HG02840 (cell line): ENCODE data around the gene DDX52.
"Not testable (repeated sequence)": the region's sequence is repeated elsewhere in the genome, so short reads cannot be mapped to it uniquely, and the experiment has no call there.

Experiments
- ATAC-seq: cut with Tn5 transposase; IDR thresholded peaks from one replicate; pipeline ENCODE4 v1.9.1; 2021; ENCODE audit warnings: mild to moderate bottlenecking, moderate library complexity, moderate number of reproducible peaks; ENCODE audit not compliant: unreplicated experiment, low FRiP score

DDX52 gene

DNA sequence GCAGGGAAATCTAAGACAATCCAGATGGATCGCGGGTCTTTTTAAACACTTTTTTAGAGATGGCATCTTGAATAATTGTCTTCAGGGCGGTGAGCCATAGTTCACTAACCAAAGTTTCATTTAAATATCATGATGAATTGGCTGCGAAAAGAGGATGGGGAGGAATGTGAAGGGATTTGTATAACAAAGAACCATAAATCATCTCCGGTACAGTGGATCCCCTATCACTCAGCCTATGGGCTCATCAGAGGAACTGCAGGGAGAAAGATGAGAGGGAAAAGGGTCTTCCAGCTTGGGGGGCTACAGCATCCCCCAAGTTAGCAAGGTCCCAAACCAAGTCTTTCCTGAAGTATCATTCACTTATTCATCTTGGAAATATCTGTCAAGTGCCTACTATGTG, 16.7 kb upstream of the DDX52 start:
- ATAC-seq, result no peak

DNA sequence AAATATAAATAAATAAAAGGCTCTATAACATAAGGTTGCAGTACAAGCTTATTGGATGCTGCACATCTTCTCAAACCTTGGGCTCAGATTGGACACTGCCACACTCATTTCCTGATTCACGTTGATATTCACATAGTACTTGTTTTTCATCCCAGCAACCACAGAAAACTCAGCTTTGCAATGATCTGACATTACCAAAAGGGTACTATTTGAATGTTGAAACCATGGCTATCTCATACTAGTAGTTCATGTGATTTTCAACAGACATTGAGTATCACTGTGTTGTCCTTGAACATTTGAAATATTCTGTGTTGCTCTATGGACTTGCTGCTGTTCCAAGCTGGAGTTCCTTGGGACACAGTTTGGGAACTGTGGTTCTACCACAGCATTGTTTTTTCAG, 14.0 kb upstream of the DDX52 start:
- no peak for ATAC-seq

DNA sequence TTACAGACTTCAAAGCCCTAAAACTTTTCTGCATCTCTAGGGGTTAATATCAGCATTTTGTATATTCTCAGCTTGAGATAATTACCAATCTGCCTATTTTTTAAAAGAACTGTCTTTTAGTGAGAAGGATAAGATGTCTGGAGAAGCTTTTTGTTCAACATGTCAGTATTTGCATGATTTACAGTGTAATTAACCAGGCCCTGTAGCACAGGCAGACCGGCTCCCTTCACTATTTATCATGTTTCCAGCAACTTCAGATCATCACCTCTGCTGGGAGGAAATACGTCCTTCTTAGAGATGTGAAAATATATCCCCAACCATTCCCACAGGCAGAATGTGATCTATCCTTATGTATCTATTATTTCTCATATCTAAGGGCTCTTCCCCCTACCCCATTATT, 8.6 kb upstream of the DDX52 start:
- no peak for ATAC-seq

DNA sequence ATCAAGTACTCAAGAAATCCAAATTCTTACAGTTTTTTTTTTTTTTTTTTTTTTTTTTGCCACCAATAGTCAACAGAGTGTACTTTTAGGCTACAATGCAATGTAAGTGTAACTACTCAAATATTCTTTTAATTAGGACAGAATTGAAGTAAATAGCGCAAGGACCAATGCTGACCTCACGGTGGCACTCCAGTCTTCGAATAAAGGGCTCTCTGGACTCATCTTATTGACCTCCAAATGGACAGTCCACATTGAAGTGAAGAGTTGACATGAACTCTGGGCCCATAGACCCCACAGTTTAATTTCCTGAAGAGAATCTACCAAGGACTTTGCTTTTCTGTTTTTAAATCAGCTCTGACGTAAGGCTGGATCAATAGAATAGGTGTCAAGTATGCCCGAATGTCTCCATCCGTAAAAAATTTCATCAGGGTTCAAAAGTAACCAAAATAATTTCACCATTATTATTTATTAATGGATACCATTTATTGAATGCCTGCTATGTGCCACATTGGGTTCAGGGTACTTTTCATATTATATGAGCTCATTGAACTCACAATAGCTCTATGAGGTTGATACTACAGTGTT, 7.3 kb upstream of the DDX52 start:
- ATAC-seq, result no peak

DNA sequence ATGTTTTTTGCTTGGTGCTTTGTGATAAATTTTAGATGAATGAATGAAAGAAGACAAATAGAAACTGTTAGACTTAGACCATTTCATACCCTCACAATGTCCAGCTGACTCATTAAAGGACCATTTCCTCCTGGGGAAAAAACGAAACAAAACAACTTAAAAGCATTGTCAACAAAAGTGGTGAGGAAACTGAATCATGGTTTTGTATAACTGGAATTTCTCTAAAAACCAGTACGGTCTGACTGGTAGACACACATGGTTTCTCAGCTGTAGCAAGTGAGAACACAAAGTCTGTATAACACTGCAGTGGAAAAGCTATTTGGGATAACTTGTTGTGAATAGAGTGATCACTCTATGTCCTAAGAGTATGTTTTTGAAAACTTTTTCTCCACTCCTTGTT, 5.3 kb upstream of the DDX52 start:
- no peak for ATAC-seq

DNA sequence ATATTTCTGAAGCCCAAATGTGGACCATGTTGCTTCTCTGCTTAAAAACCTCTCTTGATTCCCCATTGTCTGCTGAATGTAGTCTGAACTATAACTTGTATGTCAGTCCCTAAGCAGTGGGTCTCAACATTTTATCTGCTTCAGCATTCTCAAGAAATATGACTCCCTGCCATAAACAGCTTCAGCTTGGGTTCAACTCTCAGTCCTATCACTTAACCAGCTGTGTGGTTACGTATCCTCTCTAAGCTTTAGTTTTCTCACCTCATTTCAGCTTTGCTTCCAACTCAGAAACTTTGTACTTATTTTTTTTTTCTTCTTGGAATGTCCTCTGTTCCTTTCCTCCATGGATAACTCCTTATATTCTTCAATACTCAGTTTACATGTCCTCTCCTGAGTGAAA, 4.6 kb upstream of the DDX52 start:
- ATAC-seq, result no peak

DNA sequence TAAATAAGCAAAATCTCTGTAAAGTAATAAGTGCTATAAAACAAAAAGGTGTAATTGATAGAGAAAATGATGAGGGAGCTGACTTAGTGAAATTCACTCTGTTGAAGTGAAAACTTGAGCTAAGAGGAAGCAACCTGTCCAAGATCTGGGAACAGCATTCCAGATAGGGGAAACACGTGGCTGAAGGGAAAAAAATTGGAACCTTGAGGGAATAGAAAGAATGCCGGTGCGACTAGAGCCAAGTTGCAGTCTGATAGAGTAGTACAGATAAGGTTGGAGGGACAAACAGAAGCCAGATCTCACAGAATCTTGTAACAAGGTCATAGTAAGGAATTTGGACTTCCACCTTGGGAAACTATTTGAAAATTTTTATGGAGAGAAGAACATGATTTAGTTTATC, 623 bp upstream of the DDX52 start:
- no peak for ATAC-seq

DNA sequence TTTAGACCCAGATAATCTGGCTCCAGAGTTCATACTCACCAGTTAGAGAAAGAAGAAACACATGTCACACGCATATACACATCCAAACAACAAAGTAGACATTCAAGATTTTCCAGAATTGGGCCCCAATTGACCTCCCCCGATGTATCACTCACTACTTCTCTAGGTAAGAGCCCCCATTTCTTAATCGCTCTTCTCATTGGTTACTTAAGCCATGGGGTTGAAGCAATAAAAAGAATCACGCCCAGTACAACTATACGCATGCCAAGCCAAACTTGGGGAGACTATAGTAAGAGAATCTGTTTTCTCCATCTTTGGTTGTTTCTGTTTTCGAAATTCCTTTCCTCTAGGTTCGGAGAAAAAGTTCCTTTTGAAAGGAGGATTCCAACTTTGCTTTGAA, 565 bp downstream of the DDX52 start:
- no peak for ATAC-seq

DNA sequence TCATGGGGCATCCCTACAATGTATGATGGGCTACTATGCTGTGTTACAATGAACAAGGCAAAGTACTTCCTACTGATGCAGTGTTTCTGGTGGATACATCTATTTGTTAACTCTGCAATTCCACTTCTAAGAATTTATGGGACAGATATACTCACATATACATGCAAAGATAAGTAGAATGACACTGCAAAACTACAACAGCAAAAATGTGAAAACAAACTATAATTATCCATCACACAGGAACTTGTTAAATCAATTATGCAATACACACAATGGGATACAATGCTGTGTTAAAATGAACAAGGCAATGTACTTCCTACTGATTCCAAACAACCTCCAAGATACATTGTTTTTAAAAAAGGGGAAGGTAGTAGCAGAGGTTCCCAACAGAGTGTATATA, 3.2 kb downstream of the DDX52 start:
- ATAC-seq, result no peak

DNA sequence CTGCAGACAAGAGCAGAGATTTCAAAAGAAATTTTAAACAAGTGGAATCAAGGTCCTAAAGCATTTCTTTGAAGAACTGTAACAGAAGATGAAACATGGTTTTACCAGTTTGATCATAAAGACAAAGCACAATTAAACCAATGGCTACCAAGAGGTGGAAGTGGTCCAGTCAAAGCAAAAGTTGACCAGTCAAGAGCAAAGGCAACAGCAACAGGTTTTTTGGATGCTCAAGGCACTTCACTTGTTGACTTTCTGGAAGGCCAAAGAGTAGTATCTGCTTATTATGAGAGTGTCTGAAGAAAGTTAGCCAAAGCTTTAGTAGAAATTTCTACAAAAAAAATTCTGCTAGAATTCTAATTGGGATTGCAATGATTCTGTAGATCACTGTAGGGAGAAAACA, 5.3 kb downstream of the DDX52 start:
- no peak for ATAC-seq

DNA sequence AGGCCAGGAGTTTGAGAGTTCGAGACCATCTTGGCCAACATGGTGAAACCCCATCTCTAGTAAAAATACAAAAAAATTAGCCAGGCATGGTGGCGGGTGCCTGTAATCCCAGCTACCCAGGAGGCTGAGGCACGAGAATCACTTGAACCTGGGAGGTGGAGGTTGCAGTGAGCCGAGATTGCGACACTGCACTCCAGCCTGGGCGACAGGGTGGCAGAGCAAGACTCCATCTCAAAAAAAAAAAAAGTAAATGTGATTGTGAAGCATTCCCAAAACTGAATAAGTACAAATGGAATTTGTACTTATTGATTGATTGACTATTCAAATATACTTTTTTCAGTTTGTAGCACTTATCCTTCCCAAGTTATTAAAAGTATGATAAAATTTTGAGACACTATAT, 26.8 kb downstream of the DDX52 start:
- ATAC-seq, result not testable (repeated sequence)

DNA sequence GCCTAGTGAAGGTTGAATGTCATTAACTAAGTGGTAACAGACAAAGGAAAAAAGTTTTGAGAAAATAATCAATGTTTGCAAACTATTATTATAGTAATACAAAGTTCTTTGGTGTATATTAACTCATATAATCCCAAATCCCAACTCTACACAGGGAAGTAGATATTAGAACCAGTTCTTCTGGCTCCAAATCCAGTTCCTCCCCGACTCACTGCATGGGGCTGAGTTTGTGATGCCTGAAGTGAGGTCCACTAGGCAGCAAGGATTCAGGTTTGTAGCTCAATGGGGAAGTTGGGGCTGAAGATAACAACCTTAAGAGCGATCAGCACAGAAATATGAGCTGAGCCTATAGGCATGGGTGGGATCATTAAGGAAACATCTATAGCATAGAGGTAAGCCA, 28.4 kb downstream of the DDX52 start:
- ATAC-seq, result no peak

DNA sequence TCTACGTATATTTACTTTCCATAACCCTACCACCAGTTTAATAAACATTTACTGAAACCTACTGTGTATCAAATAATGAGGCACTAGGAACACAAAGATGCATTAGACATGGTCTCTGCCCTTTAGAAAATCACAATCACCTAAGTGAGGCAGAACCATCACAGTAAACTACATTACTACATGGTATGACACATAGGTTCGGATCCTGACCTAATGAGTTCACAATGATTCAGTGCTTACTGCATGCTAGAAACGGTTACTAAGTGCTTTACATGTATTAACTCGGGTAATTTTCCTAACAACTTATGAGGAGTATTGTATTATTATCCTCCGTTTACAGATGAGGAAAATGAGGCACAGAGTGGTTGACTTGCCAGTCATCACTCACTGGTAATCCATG, 28.9 kb downstream of the DDX52 start:
- ATAC-seq, result no peak

DNA sequence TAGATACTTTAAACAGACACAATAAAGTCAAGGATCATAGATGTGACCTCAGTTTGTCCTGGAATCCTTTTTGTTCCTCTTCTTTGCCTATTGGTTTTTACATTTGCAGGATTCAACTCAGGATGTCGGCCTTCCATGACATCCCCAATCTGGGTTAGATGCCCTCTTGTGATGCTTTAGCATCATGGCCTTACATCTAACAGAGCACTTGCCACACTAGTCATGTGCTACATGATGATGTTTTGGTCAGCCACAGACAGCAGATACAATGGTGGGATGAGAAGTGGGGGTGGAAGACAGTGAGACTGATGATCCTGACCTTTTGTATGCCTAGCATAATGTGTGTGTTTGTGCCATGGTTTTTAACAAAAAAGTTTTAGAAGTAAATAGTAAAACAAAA, 32.3 kb downstream of the DDX52 start:
- no peak for ATAC-seq

DNA sequence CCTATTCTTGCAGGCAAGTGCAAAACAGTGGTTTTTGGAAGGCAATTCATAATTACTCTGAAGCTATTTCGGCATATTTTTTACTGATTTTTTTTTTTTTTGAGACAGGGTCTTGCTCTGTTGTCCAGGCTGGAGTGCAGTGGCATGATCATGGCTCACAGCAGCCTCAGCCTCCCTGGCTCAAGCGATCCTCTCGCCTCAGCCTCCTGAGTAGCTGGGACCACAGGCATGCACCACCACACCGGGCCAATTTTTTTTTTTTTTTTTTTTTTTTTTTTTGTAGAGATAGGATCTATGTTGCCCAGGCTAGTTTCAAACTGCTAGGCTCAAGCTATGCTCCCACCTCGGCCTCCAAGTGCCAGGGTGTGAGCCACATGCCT, 33.2 kb downstream of the DDX52 start:
- not testable (repeated sequence) for ATAC-seq

DNA sequence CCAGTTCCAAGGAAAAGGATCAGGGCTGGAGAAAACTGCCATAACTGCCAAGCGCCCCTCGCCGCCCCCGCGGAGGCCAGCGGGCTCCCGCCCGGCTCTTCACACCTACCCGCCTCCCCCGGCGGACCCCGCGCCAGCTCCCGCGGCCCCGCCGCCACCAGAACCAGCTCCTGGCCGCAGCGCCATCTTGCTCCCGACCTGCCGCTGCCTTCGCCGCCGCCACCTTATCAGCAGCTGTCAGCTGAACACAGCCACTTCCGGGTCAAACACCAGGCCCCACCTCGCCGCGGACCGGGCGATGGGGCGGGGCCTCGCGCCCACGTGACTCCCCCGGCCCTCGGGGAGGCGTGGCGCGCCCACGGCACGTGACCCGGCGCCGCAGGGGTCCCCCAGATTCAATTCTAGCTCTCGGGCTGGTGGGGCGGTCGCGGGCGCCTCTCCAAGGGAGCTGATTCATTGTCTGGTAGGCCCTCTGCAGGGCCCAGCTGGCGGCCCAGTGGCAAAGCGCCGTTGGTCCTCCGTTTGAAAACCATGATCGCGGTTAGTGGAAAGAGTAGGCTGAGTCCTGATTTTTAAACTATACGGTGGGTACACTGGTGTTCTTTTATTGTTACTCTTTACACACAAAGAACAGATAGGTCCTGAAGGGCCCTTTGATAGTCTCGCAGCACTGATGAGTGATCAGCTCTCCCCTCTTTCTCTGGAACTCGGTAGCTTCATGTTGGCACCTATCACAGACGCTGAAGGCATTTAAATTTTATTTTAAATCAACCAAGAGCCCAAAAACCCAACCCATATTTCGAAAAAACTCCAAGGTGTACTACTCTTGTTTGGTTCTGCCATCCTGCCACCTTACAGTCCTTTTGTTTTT, 33.8 kb downstream of the DDX52 start, which contains the start of gene SYNRG:
Gene SYNRG (minus strand): TSS at position 249 of the 871 bp plus-strand sequence. CDS start 63 bp downstream, at position 186.
- peak; percentile 91 for ATAC-seq

DNA sequence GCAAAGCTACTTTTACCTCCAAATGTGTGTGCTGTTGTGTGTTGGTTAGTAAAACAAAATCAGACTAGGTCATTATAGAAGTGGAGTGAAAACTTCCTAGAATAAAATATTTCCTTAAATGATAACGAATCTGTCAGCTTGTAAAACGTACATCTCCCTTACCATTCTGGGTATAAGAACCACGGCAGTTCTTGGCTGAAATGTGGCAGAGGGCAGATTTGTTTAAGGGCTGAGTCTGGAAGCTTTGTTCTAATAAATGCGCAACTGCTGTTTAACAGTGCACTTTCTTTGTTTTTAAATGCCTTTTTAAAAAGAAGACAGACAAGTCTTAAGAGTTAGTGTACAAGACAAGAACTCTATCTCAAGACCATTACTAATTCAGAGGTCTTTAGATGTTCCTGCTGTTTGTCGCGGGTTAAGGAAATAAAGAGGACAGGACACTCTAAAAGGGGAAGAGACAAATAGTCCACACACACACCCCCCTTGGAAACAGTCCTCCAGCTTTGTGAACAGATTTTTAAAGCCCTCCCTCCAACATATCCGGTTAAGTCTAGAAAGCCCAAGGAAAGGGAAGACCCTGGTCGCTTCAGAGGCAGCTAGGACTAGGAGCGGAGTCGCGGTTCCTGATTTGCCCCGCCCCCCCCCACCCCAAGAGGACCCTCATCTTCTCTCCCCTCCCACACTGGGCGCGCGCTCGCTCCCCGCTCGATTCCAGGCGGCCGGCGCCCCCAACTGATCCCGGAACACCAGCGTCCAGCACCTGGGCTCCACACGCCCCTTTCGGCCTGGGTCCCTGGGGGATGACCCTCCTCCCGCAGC, 34.7 kb downstream of the DDX52 start:
- ATAC-seq, result peak; percentile 28

DNA sequence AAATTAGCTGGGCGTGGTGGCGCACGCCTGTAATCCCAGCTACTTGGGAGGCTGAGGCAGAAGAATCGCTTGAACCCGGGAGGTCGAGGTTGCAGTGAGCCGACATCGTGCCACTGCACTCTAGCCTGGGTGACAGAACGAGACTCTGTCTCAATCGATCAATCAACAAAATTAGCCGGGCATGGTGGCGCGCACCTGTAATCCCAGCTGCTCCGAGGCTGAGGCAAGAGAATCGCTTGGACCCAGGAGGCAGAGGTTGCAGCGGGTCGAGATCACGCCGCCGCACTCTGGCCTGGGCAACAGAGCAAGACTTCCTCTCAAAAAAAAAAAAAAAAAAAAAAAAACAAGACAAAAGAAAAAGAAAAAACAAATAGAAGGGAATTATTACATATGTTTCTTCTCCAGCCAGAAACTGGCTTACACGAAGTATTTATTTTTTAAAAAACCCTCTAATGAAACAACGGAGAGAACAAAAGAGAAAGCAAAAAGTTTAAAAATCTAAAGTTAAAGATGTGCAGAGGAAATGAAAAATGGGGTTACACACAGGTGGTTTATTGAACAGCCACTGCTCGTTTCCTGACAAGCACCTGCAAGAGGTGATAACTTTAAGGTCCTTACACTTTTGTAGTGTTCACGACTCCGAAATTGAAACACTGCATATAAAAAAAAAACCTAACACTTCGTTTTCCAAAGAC, 35.5 kb downstream of the DDX52 start:
- no peak for ATAC-seq

DNA sequence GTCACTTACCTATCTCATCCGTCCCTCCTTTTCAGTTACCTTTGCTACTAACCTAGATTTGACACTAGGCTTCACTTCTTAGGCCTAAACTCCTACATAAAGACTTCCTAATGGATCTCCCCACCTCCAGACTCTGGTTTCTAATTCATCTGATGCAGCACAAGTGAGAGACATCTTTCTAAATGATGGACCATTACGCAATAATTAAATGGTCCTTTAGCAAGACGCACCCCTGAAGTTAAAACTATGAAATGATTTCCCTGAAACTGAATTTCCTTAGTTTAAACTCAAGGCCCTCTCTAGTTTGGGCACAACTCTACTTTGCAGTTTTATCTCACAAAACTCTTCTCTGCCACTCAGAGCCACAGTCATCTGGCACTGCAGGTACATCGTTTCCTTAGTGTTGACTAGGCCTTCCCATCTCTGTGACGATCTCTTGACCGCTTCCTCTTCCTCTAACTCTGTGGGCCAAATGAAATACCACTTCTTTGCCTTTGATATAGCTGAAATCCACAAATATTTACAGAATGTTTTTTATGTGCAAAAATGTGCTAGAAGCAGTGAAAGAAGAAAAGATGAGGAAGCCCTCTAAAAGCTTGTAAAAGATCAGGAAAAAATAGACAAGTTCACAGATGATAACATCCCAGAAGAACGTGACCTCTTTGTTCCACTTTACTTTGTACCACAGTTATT, 37.3 kb downstream of the DDX52 start:
- no peak for ATAC-seq

DNA sequence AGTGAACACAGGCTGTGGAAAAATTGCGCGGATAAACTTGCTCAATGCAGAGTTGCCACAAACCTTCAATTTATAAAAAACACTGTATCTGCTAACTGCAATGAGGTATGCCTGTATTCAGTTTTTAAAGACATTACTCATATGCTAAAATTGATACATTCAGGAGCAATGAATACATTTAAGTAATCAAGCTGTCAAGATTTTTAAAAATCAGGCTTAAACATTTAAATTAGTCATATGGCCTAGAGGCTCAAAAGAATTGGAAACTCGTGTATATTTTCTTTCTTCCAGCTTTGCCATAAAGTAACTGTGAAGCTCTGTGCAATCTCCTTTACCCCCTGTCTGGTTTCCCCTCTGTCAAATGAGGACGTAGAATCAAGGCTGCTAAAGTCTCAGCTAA, 38.2 kb downstream of the DDX52 start:
- no peak for ATAC-seq
